ENCODE measurements around the gene MRPL44.
"Not testable (repeated sequence)": the region's sequence is repeated elsewhere in the genome, so short reads cannot be mapped to it uniquely, and the experiment has no call there.

The MRPL44 gene

DNA sequence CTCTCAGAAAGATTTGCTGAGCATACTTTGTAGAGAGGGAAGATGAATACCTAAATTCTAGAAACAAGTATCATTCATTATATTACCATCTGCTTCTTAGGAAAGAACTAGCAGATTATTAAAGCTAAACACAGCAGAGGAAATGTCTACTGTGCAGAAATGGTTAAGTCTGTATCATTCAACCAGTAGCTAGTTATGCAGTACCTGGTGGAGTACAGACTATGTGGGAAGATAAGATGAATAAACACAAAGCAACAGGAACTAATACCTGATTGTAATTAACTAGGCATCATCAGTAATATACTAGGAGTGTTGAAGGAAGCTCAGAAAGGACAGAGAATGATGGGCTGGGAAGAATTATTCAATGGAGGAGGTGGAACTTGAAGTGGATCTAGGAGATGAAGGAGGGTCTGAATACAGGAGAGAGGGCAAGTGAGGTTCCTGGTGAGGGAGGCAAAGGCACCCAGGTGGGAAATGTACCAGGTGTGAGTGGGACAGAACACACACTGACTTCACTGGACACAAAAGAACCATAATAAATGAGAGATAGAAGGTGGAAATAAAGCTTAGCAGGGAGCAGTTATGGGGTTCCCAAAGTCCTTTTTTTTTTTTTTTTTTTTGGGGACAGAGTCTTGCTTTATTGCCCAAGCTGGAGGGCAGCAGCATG is 21.7 kb upstream of the MRPL44 start:
- no peak for DNase-seq (ENCODE audit: low read depth in 2 of 2)

DNA sequence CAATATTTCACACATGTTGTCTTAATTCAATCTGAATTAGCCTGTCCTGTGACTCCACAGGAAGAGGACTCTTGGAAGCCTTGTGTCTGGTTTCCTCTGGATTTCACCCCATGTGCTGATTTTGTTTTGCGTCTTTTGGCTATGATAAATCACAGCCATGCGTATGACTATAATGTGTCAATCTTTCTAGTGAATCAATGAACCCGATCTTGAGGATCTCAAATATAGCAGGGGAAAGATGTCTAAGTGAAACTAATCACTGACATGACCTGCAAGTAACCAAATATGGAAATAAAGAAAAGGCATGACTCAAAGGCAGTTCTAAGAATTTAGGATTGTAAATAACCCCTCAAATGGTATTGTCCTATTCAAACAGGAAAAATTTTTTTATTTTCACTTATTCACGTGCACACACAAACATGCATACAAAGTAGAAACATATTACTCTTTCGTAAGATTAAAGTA is 20.4 kb upstream of the MRPL44 start:
- DNase-seq (ENCODE audit: low read depth in 2 of 2): no peak

DNA sequence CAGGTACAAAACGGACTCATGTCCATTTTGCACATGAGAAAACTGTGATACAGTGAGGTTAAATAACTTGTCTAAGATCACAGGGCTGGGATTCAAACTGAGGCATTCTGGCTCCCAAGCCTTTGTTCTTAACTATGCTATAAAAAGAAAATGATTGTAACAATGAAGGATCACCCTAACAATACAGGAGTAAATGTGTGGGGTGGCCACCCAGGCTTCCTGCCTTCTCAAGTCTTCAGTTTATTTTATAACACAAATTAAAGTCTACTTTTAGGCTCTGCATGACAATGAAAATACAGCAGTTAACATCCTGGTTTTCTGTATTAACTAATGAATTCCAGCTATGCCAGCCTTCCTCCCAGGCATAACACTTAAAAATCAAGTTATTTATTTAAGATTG is 19.7 kb upstream of the MRPL44 start:
- no peak for DNase-seq (ENCODE audit: low read depth in 2 of 2)

DNA sequence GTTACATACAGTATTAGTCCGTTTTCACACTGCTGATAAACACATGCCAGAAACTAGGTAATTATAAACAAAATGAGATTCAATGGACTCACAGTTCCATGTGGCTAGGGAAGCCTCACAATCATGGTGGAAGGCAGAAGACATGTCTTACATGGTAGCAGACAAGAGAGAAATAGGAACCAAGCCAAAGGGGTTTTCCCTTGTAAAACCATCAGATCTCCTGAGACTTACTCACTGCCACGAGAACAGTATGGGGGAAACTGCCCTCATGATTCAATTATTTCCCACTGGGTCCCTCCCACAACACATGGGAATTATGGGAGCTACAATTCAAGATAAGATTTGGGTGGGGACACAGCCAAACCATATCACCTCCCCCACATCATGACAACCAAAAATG is 17.8 kb upstream of the MRPL44 start:
- not testable (repeated sequence) for DNase-seq (ENCODE audit: low read depth in 2 of 2)

DNA sequence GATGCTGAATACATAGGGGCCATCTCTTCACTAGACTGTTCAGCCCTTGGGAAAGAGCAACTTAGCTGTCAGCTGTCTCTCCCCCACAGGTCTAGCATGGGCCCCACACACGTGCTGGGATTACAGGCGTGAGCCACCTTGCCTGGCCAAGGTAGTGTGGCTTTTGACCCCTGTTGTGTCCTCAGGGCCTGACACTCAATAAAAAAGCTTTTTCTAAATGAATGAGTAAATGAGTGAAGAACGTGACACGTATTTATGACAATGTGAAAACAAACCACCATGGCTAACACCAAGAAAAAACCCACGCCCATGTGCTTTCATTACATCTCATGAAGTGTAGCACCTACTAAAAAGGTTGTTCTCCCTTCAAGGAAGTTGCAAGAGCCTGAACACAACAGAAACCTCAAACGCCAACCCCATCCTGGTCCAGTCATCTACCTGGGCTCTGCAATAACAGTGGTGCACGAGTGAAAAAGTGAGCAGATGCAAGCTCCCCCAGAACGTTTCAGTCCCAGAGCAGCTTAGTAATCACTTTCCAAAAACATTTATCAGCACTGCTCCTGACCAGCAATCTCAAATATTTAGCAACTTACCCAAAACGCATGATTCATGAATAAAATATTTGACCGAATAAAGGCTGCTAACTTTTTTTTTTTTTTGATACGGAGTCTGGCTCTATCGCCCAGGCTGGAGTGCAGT is 15.5 kb upstream of the MRPL44 start:
- peak; percentile 80 to 81 for DNase-seq (ENCODE audit: low read depth in 2 of 2)

DNA sequence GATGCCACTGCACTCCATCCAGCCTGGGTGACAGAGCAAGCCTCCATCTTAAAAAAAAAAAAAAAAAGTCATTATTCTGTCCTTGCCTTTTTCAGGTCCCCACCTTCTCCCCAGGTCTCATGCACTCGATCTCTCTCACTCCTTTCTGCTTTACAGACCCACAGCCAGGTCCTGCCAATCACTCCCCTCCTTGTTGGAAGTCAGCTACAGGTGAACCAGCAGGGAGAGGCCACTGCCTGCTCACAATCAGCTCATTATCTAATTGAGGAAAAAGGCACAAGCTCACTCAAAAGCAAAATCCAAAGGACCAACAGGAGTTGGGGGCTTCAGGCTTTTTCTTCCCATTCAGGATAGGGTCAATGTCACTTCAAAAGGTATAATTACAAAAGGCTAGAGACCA is 14.1 kb upstream of the MRPL44 start:
- DNase-seq (ENCODE audit: low read depth in 2 of 2): no peak

DNA sequence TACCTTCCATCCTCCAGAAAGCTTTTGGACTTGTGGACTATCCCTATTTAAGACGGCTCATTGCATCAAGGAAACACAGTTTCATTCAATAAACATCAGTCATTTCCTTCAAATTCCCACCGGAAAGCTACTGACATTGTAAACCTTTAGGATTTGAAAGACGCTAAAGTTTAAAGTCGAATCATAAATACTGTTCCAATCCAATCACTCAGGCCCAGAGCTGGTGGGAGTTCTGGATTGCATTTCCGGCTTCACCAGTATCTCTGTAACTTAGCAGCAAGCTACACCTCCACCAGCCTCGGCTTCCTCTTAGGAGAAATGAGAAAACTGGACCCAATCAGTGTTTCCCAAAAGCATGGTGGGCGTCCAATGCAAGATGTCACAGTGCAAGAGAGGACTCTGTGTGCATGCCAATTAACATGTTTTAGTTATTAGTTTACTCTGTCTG is 13.7 kb upstream of the MRPL44 start:
- DNase-seq (ENCODE audit: low read depth in 2 of 2): peak; percentile 30 to 36

DNA sequence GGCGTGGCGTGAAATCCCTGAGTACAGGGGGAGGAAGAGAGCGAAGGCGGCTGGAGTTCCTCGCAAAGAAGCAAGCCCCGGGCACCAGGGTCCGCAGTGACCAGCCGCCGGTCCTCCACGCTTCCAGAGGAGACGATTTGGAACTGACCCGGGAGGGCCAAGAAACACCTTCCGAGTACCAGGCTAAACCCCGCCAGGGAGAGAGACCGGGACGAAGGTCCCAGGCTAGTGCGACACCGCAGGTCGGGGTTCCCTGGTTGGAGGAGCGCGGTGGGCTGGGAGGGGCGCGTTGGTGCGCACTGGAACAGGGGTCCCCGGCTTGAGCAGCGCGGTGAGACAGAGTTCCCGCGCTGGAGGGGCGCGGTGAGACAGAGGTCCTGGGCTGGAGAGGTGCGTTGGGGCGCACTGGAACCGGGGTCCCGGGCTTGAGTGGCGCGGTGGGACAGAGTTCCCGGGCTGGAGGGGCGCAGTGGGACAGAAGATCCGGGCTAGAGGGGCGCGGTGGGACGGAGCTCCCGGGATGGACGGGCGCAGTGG is 13.0 kb upstream of the MRPL44 start:
- no peak for DNase-seq (ENCODE audit: low read depth in 2 of 2)

DNA sequence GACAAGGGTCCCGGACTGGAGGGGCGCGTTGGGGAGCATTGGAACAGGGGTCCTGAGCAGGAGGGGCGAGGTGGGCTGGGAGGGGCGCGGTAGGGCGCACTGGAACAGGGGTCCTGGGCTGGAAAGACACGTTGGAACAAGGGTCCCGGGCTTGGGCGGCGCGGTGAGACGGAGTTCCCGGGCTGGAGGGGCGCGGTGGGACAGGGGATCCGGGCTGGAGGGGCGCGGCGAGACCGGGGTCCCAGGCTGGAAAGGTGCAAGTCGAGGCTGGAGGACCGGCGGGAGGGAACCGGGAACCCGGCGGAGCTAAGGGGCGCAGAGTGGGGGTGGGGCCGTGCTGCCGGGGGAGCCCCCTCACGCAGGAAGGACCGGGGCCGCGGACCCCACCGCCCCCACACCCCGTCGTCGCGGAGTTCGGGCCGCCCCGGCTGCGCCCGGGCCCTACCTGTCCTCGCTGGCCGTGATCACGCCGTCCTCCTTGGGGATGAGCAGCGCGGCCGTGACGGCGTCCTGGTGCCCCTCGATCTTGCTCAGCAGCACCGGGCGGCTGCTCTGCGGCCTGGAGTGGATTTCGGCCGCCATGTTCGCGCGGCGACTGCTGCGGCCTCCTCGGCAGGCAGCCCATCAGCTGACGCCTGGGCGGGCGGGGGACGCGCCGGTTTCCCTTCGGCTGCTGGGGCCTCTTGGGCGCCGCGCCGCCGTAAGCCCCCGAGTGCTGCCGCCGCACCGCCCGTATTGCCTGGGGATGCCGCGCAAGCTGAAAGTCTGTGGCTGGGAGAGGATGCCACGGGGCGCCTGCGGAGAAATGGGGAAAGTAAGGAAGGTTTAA is 12.3 kb upstream of the MRPL44 start, which contains the start of gene WDFY1:
Gene WDFY1, minus strand, starts transcription at position 633 of the 829 bp plus-strand sequence. Its CDS starts 51 bp downstream, at position 582.
- DNase-seq (ENCODE audit: low read depth in 2 of 2): peak; percentile 70 to 73

DNA sequence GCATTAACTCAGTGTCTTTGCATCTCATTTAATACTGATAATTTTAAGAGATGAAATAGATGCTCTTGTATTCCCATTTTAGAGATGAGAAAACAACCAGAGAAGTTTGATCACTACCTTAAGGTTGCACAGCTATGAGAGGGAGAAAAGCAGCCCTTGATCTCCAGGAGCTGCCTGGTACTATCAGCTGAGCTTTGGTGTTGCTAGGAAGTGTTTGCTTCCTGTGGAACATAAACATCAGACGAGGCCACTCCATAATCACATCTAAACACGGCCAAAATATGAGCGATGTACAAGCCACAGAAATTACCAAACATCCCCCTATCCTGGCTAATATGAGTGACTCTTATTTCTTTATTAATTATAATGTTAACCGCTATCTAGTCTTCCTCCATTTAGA is 11.5 kb upstream of the MRPL44 start:
- DNase-seq (ENCODE audit: low read depth in 2 of 2): no peak

DNA sequence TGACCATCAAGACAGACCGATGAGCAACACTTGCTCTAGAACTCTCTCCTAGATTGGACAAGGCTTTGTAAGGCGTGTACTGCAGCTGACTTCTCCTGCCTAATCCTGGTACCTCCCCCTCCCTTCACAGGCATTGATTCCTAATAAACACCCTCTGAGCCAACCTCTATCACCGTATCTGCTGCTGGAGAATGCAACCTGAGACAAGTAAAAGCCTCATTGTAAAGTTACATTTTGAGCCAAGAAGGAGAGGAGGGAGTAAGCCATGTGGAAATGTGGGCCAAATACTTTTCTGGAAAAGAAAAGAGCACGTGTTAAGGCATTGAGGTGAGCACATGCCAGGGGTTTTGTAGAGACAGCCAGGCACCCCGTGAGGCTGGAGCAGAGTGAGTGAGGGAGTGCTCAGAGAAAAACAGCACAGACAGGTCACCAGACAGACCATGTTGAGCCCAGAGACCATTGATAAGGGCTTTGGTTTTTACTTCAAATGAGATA is 9.5 kb upstream of the MRPL44 start:
- no peak for DNase-seq (ENCODE audit: low read depth in 2 of 2)

DNA sequence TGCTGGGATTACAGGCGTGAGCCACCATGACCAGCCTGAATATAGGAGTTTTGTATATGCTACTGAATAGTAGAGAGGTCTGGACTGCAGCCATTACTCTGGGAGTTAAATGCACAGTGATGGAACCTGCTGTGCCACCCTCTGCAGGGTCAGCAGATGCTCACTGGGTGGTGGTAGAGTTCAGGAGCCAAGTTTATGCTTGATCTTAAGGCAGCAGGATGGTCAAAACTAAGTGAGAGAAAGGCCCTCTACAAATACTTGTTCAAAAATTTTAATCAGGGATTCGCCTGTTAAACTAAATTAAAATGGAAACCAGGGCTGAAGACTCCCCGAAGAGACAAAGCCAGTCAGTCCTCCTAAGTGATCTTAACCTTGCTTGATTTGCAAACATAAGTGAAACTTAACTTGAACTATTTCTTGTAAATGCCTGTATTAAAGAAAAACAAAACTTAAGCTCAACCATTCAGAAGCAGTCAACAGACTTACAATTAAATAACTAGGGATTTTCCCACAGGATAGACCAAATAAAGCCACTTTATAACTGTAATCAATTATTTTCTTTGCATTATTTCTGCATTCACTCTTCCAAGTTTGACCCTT is 7.9 kb upstream of the MRPL44 start:
- no peak for DNase-seq (ENCODE audit: low read depth in 2 of 2)

DNA sequence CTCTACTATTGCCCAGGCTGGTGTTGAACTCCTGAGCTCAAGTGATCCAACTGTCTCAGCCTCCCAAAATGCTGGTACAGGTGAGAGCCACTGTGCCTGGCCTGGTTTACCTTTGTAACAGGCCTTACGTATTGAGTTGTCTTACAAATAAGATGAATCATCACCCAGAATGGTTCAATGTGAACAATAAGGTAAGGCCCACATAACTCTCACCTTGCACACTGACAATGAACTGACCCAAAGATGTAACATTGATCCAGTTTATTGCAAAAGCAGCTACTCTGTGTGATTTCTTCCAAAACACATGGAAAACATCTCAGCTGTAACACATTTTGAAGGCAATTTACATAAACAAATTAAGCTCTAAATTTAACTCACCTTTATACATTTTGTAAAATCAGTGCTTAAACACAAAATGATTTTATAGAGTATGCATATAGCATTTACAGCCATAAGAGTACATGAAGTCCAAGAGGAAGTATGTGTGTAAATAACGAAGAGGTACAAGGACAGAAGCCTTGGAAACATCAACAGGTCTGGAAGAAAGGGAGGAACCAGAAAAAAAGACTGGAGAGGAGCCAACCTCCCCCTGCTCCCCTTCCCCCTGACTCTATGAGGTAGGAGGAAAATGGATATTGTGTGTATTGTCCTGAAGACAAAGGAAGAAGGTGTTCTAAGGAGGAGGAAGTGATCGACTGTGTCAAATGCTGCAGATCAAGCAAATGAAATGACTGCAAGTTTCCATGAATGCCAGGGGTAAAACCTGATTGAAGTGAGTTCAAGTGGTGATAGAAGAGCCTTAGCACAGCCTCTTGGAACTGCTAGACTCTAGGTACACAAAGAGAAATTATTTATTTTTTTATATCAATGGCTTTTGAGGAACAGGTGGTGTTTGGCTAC is 6.6 kb upstream of the MRPL44 start:
- no peak for DNase-seq (ENCODE audit: low read depth in 2 of 2)

DNA sequence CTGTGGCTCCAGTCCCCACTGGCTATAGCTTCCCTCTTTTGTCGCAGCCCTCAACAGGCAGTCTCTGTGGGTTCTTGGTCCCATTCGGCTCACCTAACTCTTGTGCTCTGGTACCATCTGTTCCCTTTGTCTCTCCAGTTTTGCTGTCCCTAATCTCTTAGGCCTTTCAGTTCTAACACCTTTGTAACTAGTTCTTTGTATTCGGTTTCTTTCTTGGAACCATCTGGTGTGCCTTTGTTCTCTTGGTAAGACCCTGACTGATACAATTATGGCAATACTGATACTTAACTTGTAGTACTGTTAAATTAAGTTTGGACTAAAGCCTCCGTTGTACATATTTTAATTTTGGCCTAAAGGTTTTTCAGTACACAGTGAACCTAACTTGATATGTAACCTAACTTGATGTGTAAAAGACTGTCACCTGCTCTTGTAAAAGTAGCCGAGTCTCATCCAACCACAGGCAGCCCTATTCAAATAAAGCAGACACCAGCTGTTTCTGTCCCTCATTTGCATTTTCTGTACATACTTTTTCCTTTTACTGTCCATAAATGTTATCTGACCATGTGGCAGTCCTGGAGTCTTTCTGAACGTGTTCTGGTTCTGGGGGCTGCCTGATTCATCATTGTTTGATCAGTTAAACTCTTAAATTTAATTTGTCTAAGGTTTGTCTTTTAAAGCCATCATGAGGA is 4.8 kb upstream of the MRPL44 start:
- DNase-seq (ENCODE audit: low read depth in 2 of 2): no peak

DNA sequence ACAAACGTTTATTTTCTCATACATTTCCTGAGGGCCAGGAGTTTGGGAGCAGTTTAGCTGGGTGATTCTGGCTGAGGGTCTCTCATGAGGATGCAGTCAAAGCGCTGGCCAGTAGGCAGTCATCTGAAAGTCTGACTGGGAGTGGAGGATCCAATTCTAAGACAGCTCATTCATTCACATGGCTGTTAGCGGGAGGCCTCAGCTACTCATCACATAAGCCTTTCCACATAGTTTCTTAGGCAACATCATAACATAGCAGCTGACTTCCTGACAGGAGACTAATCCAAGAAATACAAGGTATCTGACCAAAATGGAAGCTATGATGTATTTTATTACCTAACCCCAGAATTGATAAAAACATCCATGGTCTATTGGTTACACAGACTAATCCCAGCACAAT is 2.9 kb upstream of the MRPL44 start:
- DNase-seq (ENCODE audit: low read depth in 2 of 2): peak; percentile 49 to 55

DNA sequence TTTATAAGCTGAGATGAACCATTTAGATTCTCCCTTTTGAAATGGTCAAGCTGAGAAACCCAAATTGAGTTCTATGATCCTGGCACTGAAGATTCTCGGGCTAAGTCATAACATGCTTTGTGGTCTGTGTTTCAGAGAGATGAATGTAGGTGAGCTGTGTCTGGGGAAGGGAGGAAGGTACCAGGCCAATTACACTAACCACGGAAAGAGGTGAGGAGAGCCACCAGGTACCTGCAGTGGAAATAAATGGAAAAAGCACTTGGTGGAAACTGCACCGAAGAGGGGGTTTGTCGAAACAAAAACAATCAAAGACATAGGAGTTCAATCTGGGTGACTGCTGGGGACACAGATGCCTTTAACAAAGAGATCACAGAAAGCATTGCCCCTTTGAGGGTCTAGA is 963 bp upstream of the MRPL44 start:
- no peak for DNase-seq (ENCODE audit: low read depth in 2 of 2)

DNA sequence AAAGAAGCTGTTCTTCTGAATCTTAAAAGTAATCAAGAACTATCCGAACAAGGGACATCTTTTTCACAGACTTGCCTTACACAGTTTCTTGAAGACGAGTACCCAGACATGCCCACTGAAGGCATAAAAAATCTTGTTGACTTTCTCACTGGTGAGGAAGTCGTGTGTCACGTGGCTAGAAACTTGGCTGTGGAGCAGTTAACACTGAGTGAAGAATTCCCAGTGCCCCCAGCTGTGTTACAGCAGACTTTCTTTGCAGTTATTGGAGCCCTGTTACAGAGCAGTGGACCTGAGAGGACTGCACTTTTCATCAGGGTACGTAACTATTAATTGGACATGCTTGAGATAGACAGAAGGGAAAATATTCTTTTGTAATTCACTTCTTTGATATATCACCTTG is 2.4 kb downstream of the MRPL44 start:
- no peak for DNase-seq (ENCODE audit: low read depth in 2 of 2)

DNA sequence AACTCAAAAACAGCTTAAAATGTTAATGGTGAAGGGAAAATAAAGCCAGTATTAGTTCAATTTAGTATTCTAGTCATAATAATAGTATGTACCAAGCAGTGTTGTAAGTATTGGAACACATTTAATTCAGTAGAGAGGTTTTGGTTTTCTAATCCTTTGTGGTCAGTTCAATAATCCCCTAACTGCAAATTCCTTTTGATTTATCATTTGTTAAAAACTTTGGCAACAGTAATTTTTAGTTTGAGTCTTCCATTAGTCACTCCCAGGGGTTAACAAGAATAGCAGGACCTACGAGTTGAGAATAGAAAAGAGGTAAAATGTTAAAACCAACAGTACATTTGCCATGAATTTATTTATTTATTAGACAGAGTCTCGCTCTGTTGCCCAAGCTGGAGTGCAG is 10.7 kb downstream of the MRPL44 start:
- DNase-seq (ENCODE audit: low read depth in 2 of 2): peak; percentile 60 to 63

DNA sequence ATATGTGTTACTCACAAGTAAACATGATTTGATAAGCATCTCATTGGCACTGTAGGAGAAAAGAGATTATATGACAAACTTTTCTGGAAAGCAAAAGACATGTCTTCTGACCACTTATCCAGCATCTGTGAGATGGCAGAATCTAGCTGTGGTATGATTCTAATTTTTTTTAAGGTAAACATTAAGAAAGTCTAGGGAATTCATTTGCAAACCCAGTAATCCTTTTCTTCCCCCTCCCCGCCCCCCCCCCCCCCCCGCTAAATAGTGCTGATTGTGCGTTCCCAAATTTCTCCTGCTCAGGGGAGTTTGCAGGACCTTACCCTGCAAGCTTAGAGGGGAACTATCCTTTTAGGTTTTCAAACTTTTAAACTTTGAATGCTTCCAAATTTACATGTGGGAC is 12.1 kb downstream of the MRPL44 start:
- no peak for DNase-seq (ENCODE audit: low read depth in 2 of 2)

DNA sequence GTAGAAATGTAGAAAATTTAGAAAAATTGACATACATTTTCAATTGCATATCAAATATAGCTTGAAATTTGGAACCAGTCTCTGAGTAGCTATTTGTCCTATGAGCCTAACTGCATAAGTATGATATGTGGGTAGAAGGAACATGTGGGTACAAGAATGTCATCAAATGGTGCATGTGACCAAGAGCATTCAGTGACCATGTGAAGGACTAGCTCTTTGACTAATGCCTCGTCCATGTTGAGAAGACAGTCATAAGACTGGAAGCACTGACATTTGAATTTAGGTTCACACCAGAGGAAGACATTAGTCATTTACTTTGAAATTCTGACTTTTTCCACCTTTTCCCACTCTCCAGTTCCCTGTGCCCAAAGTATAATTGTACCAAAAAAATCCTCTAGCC is 12.6 kb downstream of the MRPL44 start:
- DNase-seq (ENCODE audit: low read depth in 2 of 2): no peak

Measured in fibroblast of skin of left quadriceps (primary cell).